Peyer's patch (tissue), 4 donors: ENCODE measurements around the gene LATS1.

Experiments
- POLR2A ChIP-seq, 2 donors: fragments of 450-650 bp; IDR thresholded peaks; one replicate each; pipeline ENCODE4 v1.5.1; 2017; ENCODE audit warnings: antibody characterized with exemption in 2 of 2, mild to moderate bottlenecking in 2 of 2, moderate library complexity in 2 of 2
- TF ChIP-seq, protein P1 (sequence below), 6 experiments: fragments of 450-650 bp in 4 of 6; fragments of 200-600 bp in 2 of 6; sonication (generic) in 1 of 6; IDR thresholded peaks; one replicate each; pipeline ENCODE4 v1.5.1; 2017 to 2019; ENCODE audit warnings: antibody characterized with exemption in 6 of 6, mild to moderate bottlenecking in 3 of 6, moderate library complexity in 1 of 6

GRCh38 chr6:149651056-149651455 is 66.8 kb downstream of the LATS1 start:
- TF ChIP-seq POLR2A (IDR thresholded peaks at IDR 0.05) = no peak
- TF ChIP-seq, protein P1, sequence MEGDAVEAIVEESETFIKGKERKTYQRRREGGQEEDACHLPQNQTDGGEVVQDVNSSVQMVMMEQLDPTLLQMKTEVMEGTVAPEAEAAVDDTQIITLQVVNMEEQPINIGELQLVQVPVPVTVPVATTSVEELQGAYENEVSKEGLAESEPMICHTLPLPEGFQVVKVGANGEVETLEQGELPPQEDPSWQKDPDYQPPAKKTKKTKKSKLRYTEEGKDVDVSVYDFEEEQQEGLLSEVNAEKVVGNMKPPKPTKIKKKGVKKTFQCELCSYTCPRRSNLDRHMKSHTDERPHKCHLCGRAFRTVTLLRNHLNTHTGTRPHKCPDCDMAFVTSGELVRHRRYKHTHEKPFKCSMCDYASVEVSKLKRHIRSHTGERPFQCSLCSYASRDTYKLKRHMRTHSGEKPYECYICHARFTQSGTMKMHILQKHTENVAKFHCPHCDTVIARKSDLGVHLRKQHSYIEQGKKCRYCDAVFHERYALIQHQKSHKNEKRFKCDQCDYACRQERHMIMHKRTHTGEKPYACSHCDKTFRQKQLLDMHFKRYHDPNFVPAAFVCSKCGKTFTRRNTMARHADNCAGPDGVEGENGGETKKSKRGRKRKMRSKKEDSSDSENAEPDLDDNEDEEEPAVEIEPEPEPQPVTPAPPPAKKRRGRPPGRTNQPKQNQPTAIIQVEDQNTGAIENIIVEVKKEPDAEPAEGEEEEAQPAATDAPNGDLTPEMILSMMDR (IDR thresholded peaks at IDR 0.05) = no peak
